BLaER1 treated with 17β-estradiol and CSF1 and Interleukin-3, amounts not matched to agents 10 nM and 100 nM (cell line): Measurements from ENCODE around the gene EPHB4.
"Not testable (repeated sequence)": the region's sequence is repeated elsewhere in the genome, so short reads cannot be mapped to it uniquely, and the experiment has no call there.

Experiments used
- H3K27ac ChIP-seq, 11 experiments: shearing (Covaris generic); formaldehyde crosslinking; 2 replicates each; pipeline ENCODE4 v1.8.1; 2022
- H3K27me3 ChIP-seq, 11 experiments: shearing (Covaris generic); formaldehyde crosslinking; 2 replicates each; pipeline ENCODE4 v1.8.1; 2022
- H3K36me3 ChIP-seq, 11 experiments: shearing (Covaris generic); formaldehyde crosslinking; 2 replicates each; pipeline ENCODE4 v1.8.1; 2022
- H3K4me1 ChIP-seq, 10 experiments: shearing (Covaris generic); formaldehyde crosslinking; 2 replicates each; pipeline ENCODE4 v1.8.1; 2022
- H3K4me2 ChIP-seq, 11 experiments: shearing (Covaris generic); formaldehyde crosslinking; 2 replicates each; pipeline ENCODE4 v1.8.1; 2022
- H3K4me3 ChIP-seq, 10 experiments: shearing (Covaris generic); formaldehyde crosslinking; 2 replicates each; pipeline ENCODE4 v1.8.1; 2022
- H3K9ac ChIP-seq, 11 experiments: shearing (Covaris generic); formaldehyde crosslinking; 2 replicates each; pipeline ENCODE4 v1.8.1; 2022
- H3K9me3 ChIP-seq, 11 experiments: shearing (Covaris generic); formaldehyde crosslinking; replicated peaks in 1 of 11; 2 replicates each; pipeline ENCODE4 v1.8.1; 2022
- H4K20me1 ChIP-seq, 11 experiments: shearing (Covaris generic); formaldehyde crosslinking; 2 replicates each; pipeline ENCODE4 v1.8.1; 2022
- Cebpa-rat ChIP-seq, 11 experiments: shearing (Covaris generic); IDR thresholded peaks; 2 replicates each; pipeline ENCODE4 v1.8.1; 2022

Gene EPHB4

GRCh38 chr7:100818825-100819224 lies 8.5 kb downstream of the EPHB4 start:
- Histone ChIP-seq H3K27me3 (no peaks in the 10 kb centered on the region), H3K9ac (peak overlapping the region in 1 of 11 experiments; percentile 26; a peak in 1 of 22 replicates), H3K9me3 (peaks cover 0 to 13% (median 0%) of the 10 kb centered on the region in 11 experiments; a peak in 2 of 22 replicates), H3K27ac (peak overlapping the region in 5 of 11 experiments; percentile 6 to 40 (median 31); a peak in 6 of 22 replicates), H3K4me3 (no peak overlapping the region), H3K36me3 (peaks cover 68 to 100% (median 98%) of the 10 kb centered on the region in 11 experiments), H4K20me1 (peaks cover 0 to 37% (median 15%) of the 10 kb centered on the region in 11 experiments; a peak in 15 of 22 replicates), H3K4me1 (peaks cover 22 to 47% (median 38%) of the 10 kb centered on the region in 10 experiments), H3K4me2 (no peak overlapping the region)
- no peak for TF ChIP-seq Cebpa-rat (IDR thresholded peaks at IDR 0.05)

GRCh38 chr7:100818366-100818765 lies 9.0 kb downstream of the EPHB4 start:
- H4K20me1 ChIP-seq, result peaks cover 0 to 32% (median 10%) of the 10 kb centered on the region in 11 experiments; a peak in 11 of 22 replicates
- H3K27me3 ChIP-seq, result no peaks in the 10 kb centered on the region
- H3K4me3 ChIP-seq, result no peak overlapping the region
- no peak overlapping the region; a peak in 1 of 22 replicates for H3K9ac ChIP-seq
- peaks cover 0 to 13% (median 0%) of the 10 kb centered on the region in 11 experiments; a peak in 2 of 22 replicates for H3K9me3 ChIP-seq
- TF ChIP-seq Cebpa-rat (IDR thresholded peaks at IDR 0.05), result no peak
- peaks cover 65 to 100% (median 98%) of the 10 kb centered on the region in 11 experiments for H3K36me3 ChIP-seq
- H3K4me2 ChIP-seq, result no peak overlapping the region
- 0 out of 22 replicates have a peak overlapping the region, but pooled peaks of 2 of the 11 experiments have one; percentile 31 to 32 for H3K27ac ChIP-seq
- peaks cover 26 to 47% (median 41%) of the 10 kb centered on the region in 10 experiments for H3K4me1 ChIP-seq

- Histone ChIP-seq H3K4me1 (peaks cover 29 to 56% (median 54%) of the 10 kb centered on the region in 10 experiments), H3K9ac (no peak overlapping the region; a peak in 1 of 22 replicates), H3K9me3 (peaks cover 0 to 13% (median 0%) of the 10 kb centered on the region in 11 experiments; a peak in 2 of 22 replicates), H3K4me2 (peak overlapping the region in 6 of 11 experiments; percentile 24 to 89 (median 76); a peak in 9 of 22 replicates), H4K20me1 (peaks cover 0 to 20% (median 0%) of the 10 kb centered on the region in 11 experiments; a peak in 7 of 22 replicates), H3K27ac (peak overlapping the region in 8 of 11 experiments; percentile 89 to 95 (median 92); a peak in 10 of 22 replicates), H3K4me3 (peak overlapping the region in 1 of 10 experiments; percentile 7; a peak in 1 of 20 replicates), H3K36me3 (peaks cover 64 to 100% (median 98%) of the 10 kb centered on the region in 11 experiments), H3K27me3 (no peaks in the 10 kb centered on the region)
- no peak for TF ChIP-seq Cebpa-rat (IDR thresholded peaks at IDR 0.05)
Observed at GRCh38 chr7:100817097-100817496, 10.2 kb downstream of the EPHB4 start.

- H3K36me3 ChIP-seq, result peaks cover 64 to 100% (median 98%) of the 10 kb centered on the region in 11 experiments
- TF ChIP-seq Cebpa-rat (IDR thresholded peaks at IDR 0.05), result 0 out of 22 replicates have a peak, but pooled peaks of 1 of the 11 experiments have one; percentile 14
Observed at GRCh38 chr7:100816515-100816914, 10.8 kb downstream of the EPHB4 start.

GRCh38 chr7:100812729-100813128 lies 14.6 kb downstream of the EPHB4 start:
- peak overlapping the region in 5 of 11 experiments; percentile 74 to 89 (median 82); a peak in 8 of 22 replicates for H3K4me2 ChIP-seq
- H3K36me3 ChIP-seq, result peaks cover 73 to 100% (median 98%) of the 10 kb centered on the region in 11 experiments
- no peak overlapping the region for H3K4me3 ChIP-seq
- H4K20me1 ChIP-seq, result no peaks in the 10 kb centered on the region
- H3K9me3 ChIP-seq, result peaks cover 0 to 13% (median 0%) of the 10 kb centered on the region in 11 experiments; a peak in 2 of 22 replicates
- no peak for TF ChIP-seq Cebpa-rat (IDR thresholded peaks at IDR 0.05)
- H3K4me1 ChIP-seq, result peaks cover 33 to 62% (median 54%) of the 10 kb centered on the region in 10 experiments
- H3K9ac ChIP-seq, result peak overlapping the region in 8 of 11 experiments; percentile 73 to 83 (median 79); a peak in 10 of 22 replicates
- peak overlapping the region in 10 of 11 experiments; percentile 76 to 95 (median 92); a peak in 19 of 22 replicates for H3K27ac ChIP-seq
- H3K27me3 ChIP-seq, result no peaks in the 10 kb centered on the region

More at GRCh38 chr7:100816515-100816914, 10.8 kb downstream of the EPHB4 start:
- H3K27me3 ChIP-seq, result not testable (repeated sequence)
- peak overlapping the region in 1 of 11 experiments; percentile 9; a peak in 3 of 22 replicates for H3K9ac ChIP-seq
- H3K27ac ChIP-seq, result peak overlapping the region in 8 of 11 experiments; percentile 89 to 95 (median 92); a peak in 13 of 22 replicates
- H3K4me3 ChIP-seq, result peak overlapping the region in 1 of 10 experiments; percentile 7; a peak in 1 of 20 replicates
- H3K4me2 ChIP-seq, result peak overlapping the region in 7 of 11 experiments; percentile 0 to 89 (median 74); a peak in 10 of 22 replicates
- peaks cover 29 to 59% (median 54%) of the 10 kb centered on the region in 10 experiments for H3K4me1 ChIP-seq
- peaks cover 0 to 13% (median 0%) of the 10 kb centered on the region in 11 experiments; a peak in 2 of 22 replicates for H3K9me3 ChIP-seq
- peaks cover 0 to 14% (median 0%) of the 10 kb centered on the region in 11 experiments; a peak in 5 of 22 replicates for H4K20me1 ChIP-seq

- peaks cover 0 to 2% (median 0%) of the 10 kb centered on the region in 11 experiments; a peak in 1 of 22 replicates for H3K9me3 ChIP-seq
- TF ChIP-seq Cebpa-rat (IDR thresholded peaks at IDR 0.05), result no peak
- no peaks in the 10 kb centered on the region for H3K27me3 ChIP-seq
- no peak overlapping the region for H3K4me3 ChIP-seq
- H3K4me2 ChIP-seq, result no peak overlapping the region
- peak overlapping the region in 1 of 11 experiments; percentile 18; a peak in 3 of 22 replicates for H3K9ac ChIP-seq
- peak overlapping the region in 7 of 11 experiments; percentile 3 to 95 (median 91); a peak in 9 of 22 replicates for H3K27ac ChIP-seq
- H3K4me1 ChIP-seq, result peaks cover 31 to 55% (median 44%) of the 10 kb centered on the region in 10 experiments
- no peaks in the 10 kb centered on the region for H4K20me1 ChIP-seq
- H3K36me3 ChIP-seq, result peaks cover 77 to 100% (median 98%) of the 10 kb centered on the region in 11 experiments
Observed at GRCh38 chr7:100811480-100811879, 15.8 kb downstream of the EPHB4 start.

- Histone ChIP-seq H3K9me3 (no peaks in the 10 kb centered on the region), H3K36me3 (peaks cover 90 to 96% (median 92%) of the 10 kb centered on the region in 11 experiments), H3K27me3 (no peaks in the 10 kb centered on the region), H3K4me1 (peaks cover 20 to 53% (median 39%) of the 10 kb centered on the region in 10 experiments), H3K27ac (0 out of 22 replicates have a peak overlapping the region, but pooled peaks of 1 of the 11 experiments have one; percentile 92), H3K4me3 (no peak overlapping the region), H3K4me2 (no peak overlapping the region), H3K9ac (no peak overlapping the region; a peak in 1 of 22 replicates), H4K20me1 (no peaks in the 10 kb centered on the region)
- no peak for TF ChIP-seq Cebpa-rat (IDR thresholded peaks at IDR 0.05)
Observed at GRCh38 chr7:100808354-100808875, 18.9 kb downstream of the EPHB4 start.

- H3K4me3 ChIP-seq, H3K9ac ChIP-seq, H3K27ac ChIP-seq, H3K27me3 ChIP-seq, H4K20me1 ChIP-seq, H3K4me2 ChIP-seq, H3K9me3 ChIP-seq: not testable (repeated sequence)
- Histone ChIP-seq H3K4me1 (peaks cover 35 to 53% (median 44%) of the 10 kb centered on the region in 10 experiments), H3K36me3 (peaks cover 75 to 89% (median 82%) of the 10 kb centered on the region in 11 experiments)
Observed at GRCh38 chr7:100806883-100807282, 20.4 kb downstream of the EPHB4 start.
